IPS DF 6.9 (cell line): ENCODE measurements around the gene SLC25A26.
"Not testable (repeated sequence)": the region's sequence is repeated elsewhere in the genome, so short reads cannot be mapped to it uniquely, and the experiment has no call there.

Experiments used
- DNase-seq: peaks from one replicate; pipeline ENCODE4 v3.0.0-alpha.2; 2013; ENCODE audit warnings: low read depth, low spot score
- H3K27ac ChIP-seq: one replicate; pipeline ENCODE4 v1.5.1; 2013; ENCODE audit warnings: low read length, control low read depth
- H3K27me3 ChIP-seq: 2 replicates; pipeline ENCODE4 v1.6.1; 2013; ENCODE audit warnings: mild to moderate bottlenecking, low read length; ENCODE audit not compliant: control insufficient read depth, insufficient read depth
- H3K36me3 ChIP-seq: 2 replicates; pipeline ENCODE4 v1.6.1; 2013; ENCODE audit warnings: low read length; ENCODE audit not compliant: control insufficient read depth, insufficient read depth
- H3K4me1 ChIP-seq: 2 replicates; pipeline ENCODE4 v1.6.1; 2013; ENCODE audit warnings: low read length; ENCODE audit not compliant: control insufficient read depth, insufficient read depth
- H3K4me3 ChIP-seq: 2 replicates; pipeline ENCODE4 v1.5.1; 2013; ENCODE audit warnings: mild to moderate bottlenecking, low read length
- H3K9me3 ChIP-seq: 2 replicates; pipeline ENCODE4 v1.6.1; 2013; ENCODE audit warnings: low read length, inconsistent platforms; ENCODE audit not compliant: control insufficient read depth, insufficient read depth
- WGBS: extraction: QIAGEN DNeasy Blood & Tissue Kit; methylation state at CpG from one replicate; pipeline ENCODE4 v1.1.7; 2013; ENCODE audit warnings: mixed read lengths, missing lambda C conversion rate; ENCODE audit not compliant: insufficient read length, insufficient coverage; 5-methylcytosine and 5-hydroxymethylcytosine counted together

SLC25A26 gene

DNA sequence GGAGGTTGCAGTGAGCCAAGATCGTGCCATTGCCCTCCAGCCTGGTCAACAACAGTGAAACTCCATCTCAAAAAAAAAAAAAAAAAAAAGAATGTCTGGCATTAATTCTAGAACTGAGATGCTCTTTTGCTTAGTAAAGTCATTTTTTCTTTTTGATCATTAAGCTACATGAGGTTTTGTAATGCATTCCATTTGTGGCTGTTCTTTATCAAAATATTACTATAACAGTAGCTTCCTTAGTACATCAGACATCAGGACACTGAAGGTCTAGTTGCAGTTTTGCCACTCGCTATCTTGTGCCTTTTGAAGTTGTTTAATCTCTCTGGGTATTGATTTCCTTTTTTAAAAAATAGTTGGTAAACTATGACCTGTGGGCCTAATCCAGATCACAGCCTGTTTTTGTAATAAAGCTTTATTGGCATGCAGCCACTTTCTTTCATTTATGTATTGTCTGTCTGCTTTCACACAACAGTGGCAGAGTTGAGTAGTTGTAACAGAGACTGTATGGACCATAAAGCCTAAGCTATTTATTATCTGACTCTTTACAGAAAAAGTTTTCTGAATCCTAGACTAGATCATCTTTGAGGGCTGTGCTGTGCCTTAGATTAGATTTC, 76.6 kb downstream of the SLC25A26 start:
- H3K27me3 ChIP-seq = no peaks in the 10 kb centered on the region
- no peaks in the 10 kb centered on the region for H3K36me3 ChIP-seq
- no peak overlapping the region for H3K27ac ChIP-seq
- no CpG with 5 or more reads among the region's 2 CpGs for WGBS
- H3K9me3 ChIP-seq = no peaks in the 10 kb centered on the region
- H3K4me1 ChIP-seq = no peaks in the 10 kb centered on the region
- H3K4me3 ChIP-seq = no peak overlapping the region
- no peak for DNase-seq

- no peak for DNase-seq
- no peak overlapping the region for H3K4me3 ChIP-seq
- no peaks in the 10 kb centered on the region for H3K9me3 ChIP-seq
- H3K27me3 ChIP-seq = no peaks in the 10 kb centered on the region
- no CpG with 5 or more reads among the region's 2 CpGs for WGBS
- H3K27ac ChIP-seq = no peak overlapping the region
- no peaks in the 10 kb centered on the region for H3K4me1 ChIP-seq
- H3K36me3 ChIP-seq = no peaks in the 10 kb centered on the region
These were observed 77.1 kb downstream of the SLC25A26 start for GRCh38 chr3:66297900-66298299.

- WGBS = no CpG with 5 or more reads among the region's 1 CpG
- no peaks in the 10 kb centered on the region for H3K4me1 ChIP-seq
- H3K9me3 ChIP-seq = no peaks in the 10 kb centered on the region
- H3K27me3 ChIP-seq = no peaks in the 10 kb centered on the region
- no peak overlapping the region for H3K27ac ChIP-seq
- no peaks in the 10 kb centered on the region for H3K36me3 ChIP-seq
- DNase-seq = no peak
- H3K4me3 ChIP-seq = no peak overlapping the region
These were observed 77.8 kb downstream of the SLC25A26 start for GRCh38 chr3:66298591-66298990.

DNA sequence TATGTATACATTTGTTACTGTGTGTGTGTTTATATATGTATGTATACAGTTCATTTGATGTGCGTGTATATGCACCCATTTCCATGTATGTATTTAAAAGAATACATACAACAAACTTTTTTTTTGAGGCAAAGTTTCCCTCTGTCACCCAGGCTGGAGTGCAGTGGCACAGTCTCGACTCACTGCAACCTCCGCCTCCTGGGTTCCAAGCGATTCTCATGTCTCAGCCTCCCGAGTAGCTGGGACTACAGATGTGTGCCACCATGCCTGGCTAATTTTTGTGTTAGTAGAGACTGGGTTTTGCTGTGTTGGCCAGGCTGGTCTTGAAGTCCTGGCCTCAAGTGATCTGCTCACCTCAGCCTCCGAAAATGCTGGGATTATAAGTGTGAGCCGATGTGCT, 78.3 kb downstream of the SLC25A26 start:
- WGBS = no CpG with 5 or more reads among the region's 7 CpGs
- not testable (repeated sequence) for H3K27me3 ChIP-seq, H3K27ac ChIP-seq, H3K36me3 ChIP-seq, H3K4me3 ChIP-seq, H3K9me3 ChIP-seq, H3K4me1 ChIP-seq, DNase-seq

GRCh38 chr3:66299891-66300290, 79.1 kb downstream of the SLC25A26 start:
- no peak overlapping the region for H3K4me3 ChIP-seq
- no peak overlapping the region for H3K27ac ChIP-seq
- H3K27me3 ChIP-seq = no peaks in the 10 kb centered on the region
- no peaks in the 10 kb centered on the region for H3K36me3 ChIP-seq
- H3K4me1 ChIP-seq = no peaks in the 10 kb centered on the region
- no peak for DNase-seq
- no CpG with 5 or more reads among the region's 4 CpGs for WGBS
- no peaks in the 10 kb centered on the region for H3K9me3 ChIP-seq

DNA sequence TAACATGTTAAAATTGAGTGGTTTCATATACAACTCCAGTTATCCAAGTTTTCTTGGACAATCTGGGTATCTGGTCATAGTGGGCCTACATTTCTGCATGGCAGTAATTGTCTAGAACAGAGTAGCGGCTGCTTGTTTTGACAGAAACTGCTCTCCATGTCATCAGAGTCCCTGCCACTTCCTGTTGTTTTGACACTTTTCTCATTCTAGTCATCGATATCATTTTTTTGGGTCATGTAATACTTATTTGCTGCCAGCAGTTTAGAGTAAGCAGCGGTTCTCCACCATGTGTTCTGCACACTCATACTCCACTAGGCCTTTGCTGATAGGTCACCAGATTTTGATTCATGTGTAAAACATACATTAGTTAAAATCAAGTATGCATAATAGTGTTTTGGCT, 81.5 kb downstream of the SLC25A26 start:
- no peaks in the 10 kb centered on the region for H3K36me3 ChIP-seq
- no peak overlapping the region for H3K4me3 ChIP-seq
- no peak overlapping the region for H3K27ac ChIP-seq
- H3K27me3 ChIP-seq = no peaks in the 10 kb centered on the region
- H3K4me1 ChIP-seq = no peaks in the 10 kb centered on the region
- no CpG with 5 or more reads among the region's 3 CpGs for WGBS
- H3K9me3 ChIP-seq = no peaks in the 10 kb centered on the region
- DNase-seq = no peak

DNA sequence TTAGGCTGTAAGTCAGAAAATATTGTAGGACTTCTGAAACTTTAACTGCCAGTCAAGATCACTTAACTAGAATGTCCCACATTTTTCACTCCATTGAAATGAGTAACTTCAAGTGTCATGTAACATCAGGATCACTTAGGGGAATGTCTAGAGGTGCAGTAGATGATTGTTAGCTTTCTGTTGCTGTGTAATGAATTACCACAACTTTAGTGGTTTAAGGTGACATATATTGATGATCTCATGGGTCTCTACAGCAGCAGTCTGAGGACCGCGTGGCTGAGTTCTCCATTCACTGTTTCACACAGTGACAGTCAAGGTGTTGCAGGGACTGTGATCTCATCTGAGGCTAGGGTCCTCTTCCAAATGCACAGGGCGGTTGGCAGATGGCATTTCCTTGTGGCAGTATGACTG, 82.7 kb downstream of the SLC25A26 start:
- Histone ChIP-seq H3K4me1 (no peaks in the 10 kb centered on the region), H3K9me3 (no peaks in the 10 kb centered on the region), H3K27ac (no peak overlapping the region), H3K4me3 (no peak overlapping the region), H3K36me3 (no peaks in the 10 kb centered on the region), H3K27me3 (no peaks in the 10 kb centered on the region)
- no CpG with 5 or more reads among the region's 3 CpGs for WGBS
- no peak for DNase-seq

DNA sequence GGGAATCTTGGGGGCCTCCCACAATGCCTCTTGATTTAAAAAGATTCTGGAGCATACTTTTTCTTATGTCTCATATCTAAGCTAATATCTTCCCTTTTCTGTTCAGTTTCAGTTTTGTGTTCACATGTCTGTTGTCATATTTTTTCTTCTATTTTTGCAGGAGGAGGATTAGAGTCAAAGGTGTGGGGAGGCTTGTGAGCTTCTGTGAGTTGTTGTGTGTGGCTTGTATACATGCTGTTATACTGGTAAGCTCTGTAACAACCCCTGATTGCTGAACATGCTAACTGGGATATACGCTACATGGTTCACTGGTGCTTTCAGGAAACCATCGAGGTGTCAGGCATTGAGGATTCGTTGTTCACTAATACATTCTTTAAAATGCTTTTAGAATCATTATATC, 83.5 kb downstream of the SLC25A26 start:
- Histone ChIP-seq H3K27me3 (no peaks in the 10 kb centered on the region), H3K4me3 (no peak overlapping the region), H3K4me1 (no peaks in the 10 kb centered on the region), H3K36me3 (no peaks in the 10 kb centered on the region), H3K27ac (no peak overlapping the region), H3K9me3 (no peaks in the 10 kb centered on the region)
- no peak for DNase-seq
- no CpG with 5 or more reads among the region's 3 CpGs for WGBS

- H3K4me1 ChIP-seq, H3K4me3 ChIP-seq, DNase-seq, H3K36me3 ChIP-seq, H3K9me3 ChIP-seq, H3K27ac ChIP-seq, H3K27me3 ChIP-seq: not testable (repeated sequence)
- WGBS = no CpG with 5 or more reads among the region's 7 CpGs
These were observed 85.3 kb downstream of the SLC25A26 start for GRCh38 chr3:66306086-66306485.

DNA sequence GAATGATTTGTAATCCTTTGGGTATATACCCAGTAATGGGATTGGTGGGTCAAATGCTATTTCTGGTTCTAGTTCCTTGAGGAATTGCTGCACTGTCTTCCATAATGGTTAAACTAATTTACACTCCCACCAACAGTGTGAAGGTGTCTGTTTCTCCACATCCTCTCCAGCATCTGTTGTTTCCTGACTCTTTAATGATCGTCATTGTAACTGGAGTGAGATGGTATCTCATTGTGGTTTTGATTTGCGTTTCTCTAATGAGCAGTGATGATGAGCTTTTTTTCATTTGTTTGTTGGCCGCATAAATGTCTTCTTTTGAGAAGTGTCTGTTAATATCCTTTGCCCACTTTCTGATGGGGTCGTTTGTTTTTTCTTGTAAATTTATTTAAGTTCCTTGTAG, 86.2 kb downstream of the SLC25A26 start:
- no CpG with 5 or more reads among the region's 4 CpGs for WGBS
- not testable (repeated sequence) for H3K9me3 ChIP-seq, H3K27me3 ChIP-seq, H3K4me3 ChIP-seq, H3K27ac ChIP-seq, H3K4me1 ChIP-seq, H3K36me3 ChIP-seq, DNase-seq

DNA sequence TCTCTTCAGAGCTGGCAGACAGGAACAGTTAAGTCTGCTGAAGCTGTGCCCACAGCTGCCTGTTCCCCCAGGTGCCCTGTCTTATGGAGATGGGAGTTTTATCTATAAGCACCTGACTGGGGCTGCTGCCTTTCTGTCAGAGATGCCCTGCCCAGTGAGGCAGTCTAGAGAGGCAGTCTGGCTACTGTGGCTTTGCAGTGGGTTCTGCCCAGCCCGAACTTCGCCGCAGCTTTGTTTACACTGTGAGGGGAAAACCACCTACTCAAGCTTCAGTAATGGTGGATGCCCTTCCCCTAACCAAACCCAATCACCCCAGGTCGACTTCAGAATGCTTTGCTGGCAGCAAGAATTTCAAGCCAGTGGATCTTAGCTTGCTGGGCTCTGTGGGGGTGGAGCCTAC, 91.2 kb downstream of the SLC25A26 start:
- H3K27me3 ChIP-seq = no peaks in the 10 kb centered on the region
- H3K9me3 ChIP-seq = no peaks in the 10 kb centered on the region
- no peak overlapping the region for H3K4me3 ChIP-seq
- no CpG with 5 or more reads among the region's 4 CpGs for WGBS
- H3K27ac ChIP-seq = no peak overlapping the region
- H3K36me3 ChIP-seq = no peaks in the 10 kb centered on the region
- no peak for DNase-seq
- H3K4me1 ChIP-seq = no peaks in the 10 kb centered on the region
